Measurements from ENCODE around the gene KRTAP5-7. TPM values are rescaled to one million over a fixed set of nuclear protein-coding genes. Genes with fewer than 3 reads are reported as not detected.

The KRTAP5-7 gene
- total and polyA plus RNA-seq, 2 donors (not counting 3 experiments of a cell fraction or from before 2014, with no cell fraction given) = 0.07 TPM; not detected in 1

- no peak for DNase-seq (ENCODE audit: low read depth, low spot score)
- CTCF ChIA-PET = no interaction called here
- Histone ChIP-seq H3K9me3 (replicated peaks; ENCODE audit: control insufficient read depth, insufficient read depth, low read length) (no peaks in the 10 kb centered on the region), H2AFZ (ENCODE audit: low read depth, low read length) (no peak overlapping the region), H3K4me2 (ENCODE audit: insufficient read depth, low read length) (no peak overlapping the region), H3K9me1 (replicated peaks; ENCODE audit: control insufficient read depth, extremely low read depth, insufficient read depth, low read length) (no peaks in the 10 kb centered on the region), H3K4me3 (replicated peaks in 1 of 3; ENCODE audit: insufficient read depth in 1 of 3, low read depth in 1 of 3, low read length in 3 of 3) (no peak overlapping the region), H4K20me1 (replicated peaks; ENCODE audit: control insufficient read depth, extremely low read depth, insufficient read depth, low read length) (no peaks in the 10 kb centered on the region), H3K27ac (ENCODE audit: insufficient read depth, low read depth, low read length) (no peak overlapping the region), H3K79me2 (ENCODE audit: control insufficient read depth, insufficient read depth, low read length) (no peaks in the 10 kb centered on the region), H3K36me3 (ENCODE audit: control insufficient read depth in 2 of 2, extremely low read depth in 1 of 2, insufficient read depth in 2 of 2, low read length in 2 of 2) (no peaks in the 10 kb centered on the region), H3K9ac (replicated peaks; ENCODE audit: extremely low read depth, insufficient read depth, low read length) (no peak overlapping the region), H3K27me3 (ENCODE audit: control insufficient read depth in 2 of 2, insufficient read depth in 2 of 2, low read length in 2 of 2) (no peaks in the 10 kb centered on the region), H3K4me1 (ENCODE audit: control insufficient read depth, extremely low read depth, insufficient read depth, low read length) (no peaks in the 10 kb centered on the region)
- intact Hi-C loops (cut with micrococcal nuclease) = no loop called here
- dilution Hi-C loops (cut with MboI; ENCODE audit: extremely low pct_ligation_motif_present, low sequenced_read_pairs) = no loop called here
- TF ChIP-seq CTCF (IDR thresholded peaks at IDR 0.05; ENCODE audit: extremely low read depth in 1 of 2, insufficient read depth in 1 of 2, low read depth in 1 of 2, low read length in 2 of 2) (no peak), POLR2AphosphoS5 (IDR thresholded peaks at IDR 0.05; ENCODE audit: insufficient read depth, low read depth, low read length) (no peak), GATA2 (IDR thresholded peaks at IDR 0.05; ENCODE audit: insufficient read depth, insufficient read length, low read depth, low read length) (no peak), FOS (IDR thresholded peaks at IDR 0.05; ENCODE audit: borderline replicate concordance, insufficient read depth, low read length) (no peak), MAX (IDR thresholded peaks at IDR 0.05; ENCODE audit: insufficient read depth, insufficient read length) (no peak), MYC (IDR thresholded peaks at IDR 0.05; ENCODE audit: low read depth, low read length) (no peak), JUN (IDR thresholded peaks at IDR 0.05; ENCODE audit: borderline replicate concordance, insufficient read depth, insufficient read length, low read depth) (no peak), EZH2 (IDR thresholded peaks at IDR 0.05; ENCODE audit: borderline replicate concordance, low read depth, low read length, severe bottlenecking) (no peak), POLR2A (IDR thresholded peaks at IDR 0.05; ENCODE audit: low read depth, low read length) (no peak)
- no peak for FAIRE-seq
- POLR2A ChIA-PET = no interaction called here
- BruUV-seq (replicated peaks) = no TSS peak
These were observed 626 bp downstream of the KRTAP5-7 start for GRCh38 chr11:71527576-71528210.

Data from endothelial cell of umbilical vein (primary cell).